VCaP (cell line): ENCODE measurements around the gene TRPV5.
A peak's percentile ranks its signal among the peaks of the same experiment; 100 is the strongest.

ENCODE experiments used
- H3K27ac ChIP-seq: fragments of 450-650 bp; 2 replicates; pipeline ENCODE4 v1.5.1; 2017
- TF ChIP-seq, protein P1 (sequence below): fragments of 450-650 bp; conservative IDR thresholded peaks from 2 replicates; pipeline ENCODE4 v1.5.1; 2017; ENCODE audit warnings: mild to moderate bottlenecking, moderate library complexity

The TRPV5 gene

DNA sequence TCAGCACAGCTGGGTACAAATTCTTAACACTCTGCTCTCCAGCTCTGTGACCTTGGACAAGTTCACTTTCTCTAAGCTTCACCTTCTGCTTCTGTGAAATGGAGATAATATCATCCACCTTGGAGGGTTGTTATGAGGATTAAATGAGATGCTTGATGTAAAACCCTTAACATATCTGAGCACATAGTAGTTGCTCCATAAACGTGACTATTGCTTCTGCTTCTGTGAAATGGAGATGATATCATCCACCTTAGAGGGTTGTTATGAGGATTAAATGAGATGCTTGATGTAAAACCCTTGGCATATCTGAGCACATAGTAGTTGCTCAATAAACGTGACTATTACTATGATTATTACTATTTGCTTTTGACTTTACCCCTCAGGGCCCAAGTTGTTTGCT lies 64.1 kb downstream of the TRPV5 start:
- H3K27ac ChIP-seq = no peak overlapping the region
- TF ChIP-seq, protein P1, sequence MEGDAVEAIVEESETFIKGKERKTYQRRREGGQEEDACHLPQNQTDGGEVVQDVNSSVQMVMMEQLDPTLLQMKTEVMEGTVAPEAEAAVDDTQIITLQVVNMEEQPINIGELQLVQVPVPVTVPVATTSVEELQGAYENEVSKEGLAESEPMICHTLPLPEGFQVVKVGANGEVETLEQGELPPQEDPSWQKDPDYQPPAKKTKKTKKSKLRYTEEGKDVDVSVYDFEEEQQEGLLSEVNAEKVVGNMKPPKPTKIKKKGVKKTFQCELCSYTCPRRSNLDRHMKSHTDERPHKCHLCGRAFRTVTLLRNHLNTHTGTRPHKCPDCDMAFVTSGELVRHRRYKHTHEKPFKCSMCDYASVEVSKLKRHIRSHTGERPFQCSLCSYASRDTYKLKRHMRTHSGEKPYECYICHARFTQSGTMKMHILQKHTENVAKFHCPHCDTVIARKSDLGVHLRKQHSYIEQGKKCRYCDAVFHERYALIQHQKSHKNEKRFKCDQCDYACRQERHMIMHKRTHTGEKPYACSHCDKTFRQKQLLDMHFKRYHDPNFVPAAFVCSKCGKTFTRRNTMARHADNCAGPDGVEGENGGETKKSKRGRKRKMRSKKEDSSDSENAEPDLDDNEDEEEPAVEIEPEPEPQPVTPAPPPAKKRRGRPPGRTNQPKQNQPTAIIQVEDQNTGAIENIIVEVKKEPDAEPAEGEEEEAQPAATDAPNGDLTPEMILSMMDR = no peak

GRCh38 chr7:142868986-142869415 lies 64.5 kb downstream of the TRPV5 start:
- H3K27ac ChIP-seq = no peak overlapping the region; the same call in 1 of the 2 replicates
- TF ChIP-seq, protein P1 = no peak

DNA sequence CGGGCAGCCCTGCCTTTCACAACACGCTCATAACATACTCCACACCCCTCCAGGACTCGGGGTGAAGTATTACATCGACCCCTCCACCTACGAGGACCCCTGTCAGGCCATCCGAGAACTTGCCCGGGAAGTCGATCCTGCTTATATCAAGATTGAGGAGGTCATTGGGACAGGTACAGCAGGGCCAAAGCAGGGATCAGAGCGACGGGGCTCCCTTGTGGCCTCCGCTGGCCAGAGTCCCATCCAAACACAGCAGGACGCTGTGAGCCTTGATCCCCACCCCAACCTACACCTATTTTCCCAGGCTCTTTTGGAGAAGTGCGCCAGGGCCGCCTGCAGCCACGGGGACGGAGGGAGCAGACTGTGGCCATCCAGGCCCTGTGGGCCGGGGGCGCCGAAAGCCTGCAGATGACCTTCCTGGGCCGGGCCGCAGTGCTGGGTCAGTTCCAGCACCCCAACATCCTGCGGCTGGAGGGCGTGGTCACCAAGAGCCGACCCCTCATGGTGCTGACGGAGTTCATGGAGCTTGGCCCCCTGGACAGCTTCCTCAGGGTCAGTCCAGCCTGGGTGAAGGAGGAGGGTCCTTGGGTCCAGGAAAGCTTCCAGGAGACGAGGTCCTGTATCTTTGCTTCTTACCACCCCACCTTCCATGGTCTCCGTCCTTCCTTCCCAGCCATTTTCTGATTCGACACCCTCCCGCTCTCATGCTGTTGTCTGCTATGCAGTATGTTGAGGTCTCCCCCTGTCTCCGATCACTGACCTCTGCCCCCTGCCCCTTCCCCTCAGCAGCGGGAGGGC lies 65.2 kb downstream of the TRPV5 start:
- no peak overlapping the region; the same call in 1 of the 2 replicates for H3K27ac ChIP-seq
- TF ChIP-seq, protein P1 = no peak

- no peak overlapping the region for H3K27ac ChIP-seq
- TF ChIP-seq, protein P1 = no peak
Measured at GRCh38 chr7:142867398-142868187, 66.0 kb downstream of the TRPV5 start.

- H3K27ac ChIP-seq = no peak overlapping the region
- TF ChIP-seq, protein P1 = no peak
Measured at GRCh38 chr7:142867097-142867378, 66.5 kb downstream of the TRPV5 start.

DNA sequence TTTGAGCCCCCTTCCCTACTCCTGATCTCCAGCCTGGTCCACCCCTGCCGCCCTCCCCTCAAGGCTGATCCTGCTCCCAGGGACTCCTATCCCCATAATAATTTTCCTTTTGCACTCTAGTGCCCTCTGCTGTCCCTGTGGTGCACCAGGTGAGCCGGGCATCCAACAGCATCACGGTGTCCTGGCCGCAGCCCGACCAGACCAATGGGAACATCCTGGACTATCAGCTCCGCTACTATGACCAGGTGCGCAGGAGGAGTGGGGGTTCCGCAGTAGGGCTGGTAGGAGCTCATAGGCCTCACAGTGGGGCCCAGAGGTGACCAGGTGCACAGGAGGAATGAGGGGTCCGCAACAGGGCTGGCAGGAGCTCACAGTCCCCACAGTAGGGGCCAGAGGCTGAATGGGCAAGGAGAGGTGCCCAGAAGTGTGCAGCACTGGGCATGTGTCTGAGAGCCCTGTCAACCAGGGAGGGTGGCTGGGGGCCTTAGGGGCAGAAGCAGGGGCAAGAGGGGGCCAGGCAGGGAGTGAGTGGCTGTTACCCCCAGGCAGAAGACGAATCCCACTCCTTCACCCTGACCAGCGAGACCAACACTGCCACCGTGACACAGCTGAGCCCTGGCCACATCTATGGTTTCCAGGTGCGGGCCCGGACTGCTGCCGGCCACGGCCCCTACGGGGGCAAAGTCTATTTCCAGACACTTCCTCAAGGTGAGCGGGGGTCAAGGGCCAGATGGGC lies 67.0 kb downstream of the TRPV5 start:
- TF ChIP-seq, protein P1 = peak; percentile 95
- peak overlapping the region; percentile 34; the same call in 1 of the 2 replicates for H3K27ac ChIP-seq

DNA sequence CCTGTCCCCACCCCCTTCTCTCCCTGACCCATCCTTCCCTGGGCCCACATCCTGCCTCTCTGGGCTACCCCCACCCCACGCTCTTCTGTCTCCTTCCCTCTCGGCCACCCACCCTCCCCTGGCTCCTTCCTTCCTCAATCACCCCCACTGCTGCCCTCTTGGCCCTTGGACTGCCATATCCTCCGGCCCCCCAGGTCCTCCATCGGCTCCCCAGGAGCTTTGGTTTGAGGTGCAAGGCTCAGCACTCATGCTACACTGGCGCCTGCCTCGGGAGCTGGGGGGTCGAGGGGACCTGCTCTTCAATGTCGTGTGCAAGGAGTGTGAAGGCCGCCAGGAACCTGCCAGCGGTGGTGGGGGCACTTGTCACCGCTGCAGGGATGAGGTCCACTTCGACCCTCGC lies 67.8 kb downstream of the TRPV5 start:
- TF ChIP-seq, protein P1 = no peak
- peak overlapping the region; percentile 34; the same call in 1 of the 2 replicates for H3K27ac ChIP-seq
